LNCAP (cell line): Measurements from ENCODE around the gene CREB3.

Experiments
- TF ChIP-seq, protein P1 (sequence below): fragments of 450-650 bp; IDR thresholded peaks from 2 replicates; pipeline ENCODE4 v1.5.1; 2017; ENCODE audit warnings: mild to moderate bottlenecking

The CREB3 gene

DNA sequence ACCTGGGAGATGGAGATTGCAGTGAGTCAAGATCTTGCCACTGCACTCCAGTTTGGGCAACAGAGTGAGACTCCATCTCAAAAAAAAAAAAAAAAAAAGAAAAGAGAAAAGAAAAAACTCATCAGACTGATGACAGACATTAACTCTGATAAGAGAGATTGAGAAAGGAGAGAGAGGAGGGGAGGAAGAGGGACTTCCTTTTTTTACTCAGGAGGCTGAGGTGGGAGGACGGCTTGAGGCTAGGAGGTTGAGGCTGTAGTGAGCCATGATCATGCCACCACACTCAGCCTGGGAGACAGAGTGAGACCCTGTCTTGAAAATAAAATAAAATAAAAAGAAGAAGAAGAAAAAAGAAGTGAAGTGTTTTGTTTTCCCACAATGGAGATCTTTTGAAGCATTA lies 31.3 kb downstream of the CREB3 start:
- TF ChIP-seq, protein P1, sequence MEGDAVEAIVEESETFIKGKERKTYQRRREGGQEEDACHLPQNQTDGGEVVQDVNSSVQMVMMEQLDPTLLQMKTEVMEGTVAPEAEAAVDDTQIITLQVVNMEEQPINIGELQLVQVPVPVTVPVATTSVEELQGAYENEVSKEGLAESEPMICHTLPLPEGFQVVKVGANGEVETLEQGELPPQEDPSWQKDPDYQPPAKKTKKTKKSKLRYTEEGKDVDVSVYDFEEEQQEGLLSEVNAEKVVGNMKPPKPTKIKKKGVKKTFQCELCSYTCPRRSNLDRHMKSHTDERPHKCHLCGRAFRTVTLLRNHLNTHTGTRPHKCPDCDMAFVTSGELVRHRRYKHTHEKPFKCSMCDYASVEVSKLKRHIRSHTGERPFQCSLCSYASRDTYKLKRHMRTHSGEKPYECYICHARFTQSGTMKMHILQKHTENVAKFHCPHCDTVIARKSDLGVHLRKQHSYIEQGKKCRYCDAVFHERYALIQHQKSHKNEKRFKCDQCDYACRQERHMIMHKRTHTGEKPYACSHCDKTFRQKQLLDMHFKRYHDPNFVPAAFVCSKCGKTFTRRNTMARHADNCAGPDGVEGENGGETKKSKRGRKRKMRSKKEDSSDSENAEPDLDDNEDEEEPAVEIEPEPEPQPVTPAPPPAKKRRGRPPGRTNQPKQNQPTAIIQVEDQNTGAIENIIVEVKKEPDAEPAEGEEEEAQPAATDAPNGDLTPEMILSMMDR, result no peak

DNA sequence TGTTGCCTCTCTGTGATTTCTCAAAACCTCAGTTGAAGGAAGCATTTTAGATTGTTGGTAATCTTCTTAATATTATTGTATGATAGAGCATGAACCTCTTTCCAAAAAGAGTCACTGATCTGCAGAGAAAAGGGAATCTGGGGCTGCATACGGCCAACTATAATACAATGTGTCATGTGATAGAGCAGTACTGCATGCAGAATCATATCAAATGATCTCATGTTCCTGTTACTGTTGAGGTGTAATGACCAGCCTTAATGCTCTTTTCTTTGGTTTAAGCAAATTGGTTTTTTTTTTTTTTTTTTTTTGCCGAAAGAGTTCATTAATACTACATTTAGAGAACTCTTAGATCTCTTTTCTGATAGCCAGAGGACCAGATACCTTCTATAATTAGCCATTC lies 34.5 kb downstream of the CREB3 start:
- TF ChIP-seq, protein P1, result no peak

DNA sequence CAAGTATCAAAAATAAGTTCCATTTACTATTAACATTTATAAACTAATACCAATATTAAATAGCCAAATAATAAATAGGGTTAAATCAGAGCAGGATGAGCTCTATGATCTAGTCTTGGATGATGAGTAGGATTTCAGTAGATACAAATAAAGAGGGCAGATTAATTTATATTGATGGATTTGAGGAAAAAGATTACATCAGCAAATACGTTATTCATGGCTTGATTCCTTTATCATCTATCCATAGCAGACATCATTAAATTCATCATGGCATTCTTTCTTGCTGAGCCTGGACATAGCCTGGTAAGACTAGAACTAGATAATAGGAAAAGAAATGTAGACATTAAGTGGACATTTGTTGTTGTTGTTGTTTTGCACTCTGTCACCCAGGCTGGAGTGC lies 35.0 kb downstream of the CREB3 start:
- TF ChIP-seq, protein P1, result no peak

DNA sequence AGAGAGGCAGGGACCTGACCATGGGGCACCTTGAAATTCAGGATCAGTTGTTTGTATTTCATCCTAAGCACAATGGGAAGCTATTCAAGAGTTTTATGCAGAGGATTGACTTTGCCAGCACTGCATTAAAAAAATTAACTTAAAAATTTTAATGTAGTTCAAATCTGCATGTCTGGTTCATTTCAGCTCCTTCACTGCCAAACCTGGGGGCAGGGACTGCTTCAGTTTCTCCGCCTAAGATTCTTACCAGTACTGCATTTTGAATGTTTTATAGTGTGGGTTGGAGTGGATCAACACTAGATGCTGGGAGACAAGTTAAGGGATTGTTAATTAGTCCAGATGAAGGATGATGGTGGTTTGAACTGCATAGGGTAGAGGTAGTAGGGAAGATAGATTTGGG lies 37.3 kb downstream of the CREB3 start:
- TF ChIP-seq, protein P1, result no peak

DNA sequence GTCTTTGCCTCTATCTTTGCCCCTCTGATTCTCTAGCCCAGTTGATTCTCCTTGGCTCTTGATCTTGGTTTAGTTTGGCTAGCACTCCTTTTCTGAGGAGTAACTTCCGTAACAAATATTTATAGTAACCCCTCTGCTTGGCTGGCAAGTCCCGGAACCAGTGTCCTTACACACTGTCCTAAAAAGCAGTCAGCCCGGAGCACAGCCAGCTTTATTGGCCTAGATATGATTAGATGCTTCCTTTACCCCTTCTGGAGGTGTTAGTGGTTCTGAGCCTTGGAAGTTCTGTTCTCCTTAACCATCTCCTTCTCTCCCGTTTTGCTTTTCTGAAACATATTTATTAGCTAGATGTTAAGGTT lies 38.6 kb downstream of the CREB3 start:
- TF ChIP-seq, protein P1, result no peak

DNA sequence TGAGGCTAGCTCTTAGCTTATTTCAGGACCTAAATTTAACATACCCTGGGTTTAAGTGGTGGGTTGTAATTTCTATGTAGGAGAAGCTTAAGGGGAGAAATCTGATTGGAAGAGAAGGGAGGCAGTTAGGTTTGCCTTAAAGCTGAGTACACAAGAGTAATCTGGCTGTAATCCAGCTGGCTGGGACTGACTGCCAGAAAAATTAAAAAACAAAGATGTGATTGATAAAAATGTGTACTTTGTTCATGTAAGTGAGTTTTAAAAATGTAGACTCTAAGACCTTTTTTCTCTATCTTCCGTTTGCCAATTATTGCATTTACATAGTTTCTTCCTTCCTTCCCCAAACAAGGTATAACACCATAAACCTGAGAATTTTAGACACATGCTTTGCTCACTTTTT lies 39.1 kb downstream of the CREB3 start:
- TF ChIP-seq, protein P1, result no peak

DNA sequence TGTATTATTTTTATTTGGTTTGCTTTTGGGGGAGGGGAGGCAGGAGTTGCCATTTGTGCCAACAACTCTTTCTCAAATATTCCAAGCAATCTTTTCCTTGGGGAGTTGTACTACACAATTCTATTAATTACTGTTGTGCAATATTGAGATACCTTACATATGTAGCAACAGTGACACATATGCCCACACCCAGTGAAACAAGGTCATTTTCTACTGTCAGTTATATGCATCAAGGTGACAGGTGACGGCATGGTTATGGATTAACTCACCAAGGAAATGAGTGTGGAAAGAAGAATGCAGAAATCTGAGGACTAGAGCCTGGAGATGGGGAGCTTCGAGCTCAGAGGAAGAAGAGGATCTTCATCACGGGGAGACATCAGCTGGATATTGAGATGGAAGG lies 39.5 kb downstream of the CREB3 start:
- TF ChIP-seq, protein P1, result no peak

DNA sequence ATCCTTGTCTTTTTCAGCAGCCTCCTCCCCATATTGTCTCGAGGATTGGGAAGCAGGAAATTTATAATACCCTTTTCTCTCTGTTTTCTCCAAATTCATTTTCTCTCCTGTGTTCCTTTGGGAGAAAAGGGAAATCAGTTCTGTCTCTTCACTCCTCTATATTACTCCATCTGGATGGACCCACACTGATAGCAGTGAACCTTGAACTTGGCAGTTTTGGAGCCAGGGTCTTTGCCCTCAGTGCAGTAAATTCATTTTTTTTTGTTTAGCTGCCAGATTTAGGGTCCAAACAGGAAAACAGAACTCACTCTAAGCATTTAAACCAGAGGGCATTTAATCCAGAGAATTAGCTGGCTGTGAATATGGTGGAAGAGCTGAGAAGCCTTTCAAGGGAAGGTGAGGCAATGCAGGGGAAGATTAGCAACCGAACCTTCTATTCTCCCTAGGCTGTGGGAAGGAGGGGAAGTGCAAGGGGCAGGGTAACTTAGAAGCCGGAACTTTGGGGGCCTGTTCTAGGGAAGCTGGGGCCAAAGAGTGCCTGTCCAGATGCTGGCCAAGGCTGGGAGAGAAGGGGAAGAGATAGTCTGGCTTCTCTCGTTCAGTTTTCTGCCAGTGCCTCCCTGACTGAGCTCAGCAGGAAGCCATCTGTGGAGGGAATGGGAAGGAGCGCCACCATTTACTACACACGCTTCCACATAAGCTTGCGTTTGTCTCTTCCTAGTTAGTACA lies 42.6 kb downstream of the CREB3 start:
- TF ChIP-seq, protein P1, result no peak
